ENCODE data around the gene CTDP1. TPM values are rescaled to one million over a fixed set of nuclear protein-coding genes. Genes with fewer than 3 reads are reported as not detected.

Gene CTDP1
- total and polyA plus RNA-seq, 2 donors: 10.1 to 16.0 TPM

DNA sequence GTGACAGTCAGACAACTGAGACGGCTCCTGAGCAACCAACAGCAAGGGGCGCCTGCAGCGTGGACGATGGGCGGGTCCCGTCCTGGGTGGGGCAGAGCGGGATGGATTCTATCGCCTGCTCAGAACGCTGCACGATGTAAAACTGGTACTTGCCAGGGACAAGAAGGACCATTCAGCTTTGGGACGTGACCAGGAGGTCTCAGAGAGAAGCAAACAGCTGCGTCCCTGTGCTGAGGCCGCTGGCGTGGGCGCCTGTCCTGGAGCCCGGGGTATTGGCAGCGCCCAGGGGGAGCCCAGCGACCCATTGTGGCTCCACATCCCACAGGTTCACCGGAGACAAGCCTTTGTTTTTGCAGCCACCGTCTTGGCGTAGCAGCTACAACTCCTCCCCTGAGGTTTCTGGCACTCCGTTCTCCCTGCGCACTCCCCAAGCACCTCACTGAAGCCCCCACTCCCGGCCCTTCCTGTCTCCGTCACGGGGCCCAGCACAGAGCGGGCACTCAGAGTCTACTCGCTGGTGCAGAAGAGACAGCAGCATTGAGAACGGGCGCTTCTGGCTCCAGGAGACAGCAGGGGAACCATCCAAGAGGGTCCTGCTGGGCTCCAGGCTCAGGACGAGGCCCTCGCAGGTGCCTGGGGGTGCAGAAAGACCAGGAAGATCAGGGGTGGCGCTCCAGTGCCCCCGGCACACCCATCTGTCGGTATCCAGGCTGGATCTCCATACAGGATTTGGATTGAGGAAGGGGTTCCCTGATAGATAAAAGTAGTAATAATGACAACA, 96.0 kb downstream of the CTDP1 start:
- no peak overlapping the region for H3K4me3 ChIP-seq (ENCODE audit: low read depth, low read length)
- WGBS: 84% methylated on average over 35 of the region's 35 CpGs
- no peak for DNase-seq (ENCODE audit: extremely low spot score)
- H3K4me1 ChIP-seq (ENCODE audit: insufficient read depth): no peaks in the 10 kb centered on the region
- no peak overlapping the region for H3K27ac ChIP-seq (ENCODE audit: low read depth)
- no peaks in the 10 kb centered on the region for H3K36me3 ChIP-seq (ENCODE audit: insufficient read depth)

DNA sequence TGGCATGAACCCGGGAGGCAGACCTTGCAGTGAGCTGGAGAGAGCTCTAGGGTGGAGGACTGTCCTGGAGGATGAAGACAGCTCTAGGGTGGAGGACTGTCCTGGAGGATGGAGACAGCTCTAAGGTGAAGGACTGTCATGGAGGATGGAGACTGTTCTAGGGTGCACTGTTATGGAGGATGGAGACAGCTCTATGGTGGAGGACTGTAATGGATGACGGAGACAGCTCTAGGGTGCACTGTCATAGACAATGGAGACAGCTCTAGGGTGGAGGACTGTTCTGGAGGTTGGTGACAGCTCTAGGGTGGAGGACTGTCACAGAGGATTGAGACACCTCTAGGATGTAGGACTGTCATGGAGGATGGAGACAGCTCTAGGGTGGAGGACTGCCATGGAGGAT, 97.1 kb downstream of the CTDP1 start:
- WGBS: 92% methylated on average over 2 of the region's 2 CpGs

DNA sequence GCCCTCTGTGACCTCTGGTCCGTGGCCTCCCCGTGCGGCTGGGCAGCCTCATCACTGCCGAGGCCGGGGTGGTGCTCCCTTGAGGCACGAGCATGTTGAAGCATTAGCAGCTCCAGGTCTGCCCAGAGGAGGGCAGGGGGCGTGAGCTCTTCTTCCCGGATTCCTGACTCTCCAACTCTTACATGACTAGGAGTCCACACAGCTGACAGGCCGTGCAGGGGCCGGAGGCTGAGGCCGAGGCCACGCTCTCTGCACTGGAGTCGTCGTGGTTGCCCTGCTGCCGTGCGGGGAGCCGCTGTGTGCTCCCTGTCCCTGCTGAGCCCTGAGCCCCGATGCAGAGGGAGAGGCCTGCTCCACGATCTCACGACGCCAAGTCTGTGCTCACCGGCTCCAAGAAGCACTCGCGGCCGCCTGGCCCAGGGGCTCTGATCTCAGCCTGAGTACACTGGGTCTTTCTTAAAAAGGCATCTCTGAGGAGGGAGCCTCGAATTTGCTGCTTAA, 98.7 kb downstream of the CTDP1 start:
- WGBS: 48% methylated on average over 26 of the region's 26 CpGs

More for the DNA sequence above, 97.1 kb downstream of the CTDP1 start:
- no peaks in the 10 kb centered on the region for H3K4me1 ChIP-seq (ENCODE audit: insufficient read depth)
- H3K27ac ChIP-seq (ENCODE audit: low read depth): no peak overlapping the region
- no peaks in the 10 kb centered on the region for H3K36me3 ChIP-seq (ENCODE audit: insufficient read depth)
- DNase-seq (ENCODE audit: extremely low spot score): no peak
- no peak overlapping the region for H3K4me3 ChIP-seq (ENCODE audit: low read depth, low read length)

DNA sequence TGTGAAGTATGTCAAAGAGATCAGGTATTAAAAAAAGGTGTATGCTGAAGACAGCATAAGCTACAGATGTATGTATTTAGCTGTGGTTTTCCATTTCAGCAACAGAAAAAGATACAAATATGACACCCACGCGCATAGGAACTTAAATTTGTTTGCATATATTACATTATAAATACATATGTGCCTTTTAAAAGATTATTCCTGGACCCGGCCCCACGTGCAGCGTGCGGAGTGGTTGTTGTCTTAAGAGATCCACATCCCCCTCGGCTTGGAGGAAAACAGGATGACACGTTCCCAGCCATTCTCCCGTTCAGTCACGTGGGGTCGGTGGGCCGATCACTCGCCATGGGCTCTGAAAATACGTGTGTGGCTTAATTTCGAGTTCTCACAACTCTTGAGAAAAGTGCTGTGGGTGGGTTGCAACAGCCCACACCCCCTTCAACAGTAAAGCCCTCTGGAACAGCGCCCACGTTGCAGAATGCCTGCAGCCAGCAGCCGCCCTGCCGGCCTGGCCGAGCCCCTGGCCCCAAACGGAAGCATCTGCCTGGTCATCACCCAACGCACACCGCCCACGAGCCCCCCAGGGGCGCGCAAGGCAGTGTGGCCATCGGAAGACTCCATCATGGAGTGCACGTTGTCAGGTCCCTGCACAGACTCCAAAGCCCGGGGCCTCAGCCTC, 99.6 kb downstream of the CTDP1 start:
- Histone ChIP-seq H3K36me3 (ENCODE audit: insufficient read depth) (no peaks in the 10 kb centered on the region), H3K4me1 (ENCODE audit: insufficient read depth) (no peaks in the 10 kb centered on the region), H3K4me3 (ENCODE audit: low read depth, low read length) (no peak overlapping the region), H3K27ac (ENCODE audit: low read depth) (no peak overlapping the region)
- no peak for DNase-seq (ENCODE audit: extremely low spot score)
- 78% methylated on average over 29 of the region's 29 CpGs for WGBS

More for the DNA sequence above, 98.7 kb downstream of the CTDP1 start:
- Histone ChIP-seq H3K27ac (ENCODE audit: low read depth) (no peak overlapping the region), H3K4me1 (ENCODE audit: insufficient read depth) (no peaks in the 10 kb centered on the region), H3K4me3 (ENCODE audit: low read depth, low read length) (no peak overlapping the region), H3K36me3 (ENCODE audit: insufficient read depth) (no peaks in the 10 kb centered on the region)
- no peak for DNase-seq (ENCODE audit: extremely low spot score)

DNA sequence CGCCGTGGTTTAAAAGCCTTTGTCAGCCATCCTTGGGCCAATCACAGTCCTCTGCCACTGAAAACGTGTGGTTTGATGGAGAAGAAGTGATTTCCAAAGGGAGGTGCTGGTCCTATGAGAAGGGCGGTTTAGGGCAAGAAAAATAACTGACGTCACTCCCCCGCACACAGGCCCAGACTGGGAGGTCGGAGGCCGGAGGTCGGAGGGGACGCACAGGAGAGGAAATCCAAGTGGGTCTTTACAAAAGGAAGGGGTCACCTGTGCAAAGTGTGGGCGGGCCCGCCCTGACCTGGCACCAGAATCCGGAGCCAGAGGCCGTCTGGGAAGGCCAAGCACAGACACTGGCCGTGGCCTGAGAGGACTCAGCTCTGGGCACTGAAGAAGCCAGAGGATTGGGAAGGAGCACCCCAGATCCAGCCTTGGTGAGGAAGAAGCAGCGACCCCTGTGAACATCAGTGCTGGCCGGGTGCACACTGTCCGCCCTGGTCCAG, 100.1 kb downstream of the CTDP1 start:
- no peak for DNase-seq (ENCODE audit: extremely low spot score)
- Histone ChIP-seq H3K4me3 (ENCODE audit: low read depth, low read length) (no peak overlapping the region), H3K4me1 (ENCODE audit: insufficient read depth) (no peaks in the 10 kb centered on the region), H3K36me3 (ENCODE audit: insufficient read depth) (no peaks in the 10 kb centered on the region), H3K27ac (ENCODE audit: low read depth) (no peak overlapping the region)
- WGBS: 82% methylated on average over 18 of the region's 18 CpGs

DNA sequence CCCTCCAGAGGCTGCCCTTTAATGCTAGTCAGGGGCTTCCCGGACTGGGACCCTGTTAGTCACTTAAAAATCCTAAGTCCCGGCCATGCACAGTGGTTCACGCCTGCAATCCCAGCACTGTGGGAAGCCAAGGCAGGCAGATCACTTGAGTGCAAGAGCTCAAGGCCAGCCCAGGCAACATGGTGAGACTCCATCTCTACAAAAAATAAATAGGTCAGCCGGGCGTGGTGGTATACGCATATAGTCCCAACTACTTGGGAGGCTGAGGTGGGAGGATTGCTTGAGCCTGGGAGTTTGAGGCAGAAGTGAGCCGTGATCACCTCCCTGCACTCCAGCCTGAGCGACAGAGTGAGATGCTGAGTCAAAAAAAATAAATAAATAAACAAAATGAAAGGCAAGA, 100.9 kb downstream of the CTDP1 start:
- no peaks in the 10 kb centered on the region for H3K36me3 ChIP-seq (ENCODE audit: insufficient read depth)
- 85% methylated on average over 8 of the region's 8 CpGs for WGBS
- no peak overlapping the region for H3K4me3 ChIP-seq (ENCODE audit: low read depth, low read length)
- H3K27ac ChIP-seq (ENCODE audit: low read depth): no peak overlapping the region
- DNase-seq (ENCODE audit: extremely low spot score): no peak
- H3K4me1 ChIP-seq (ENCODE audit: insufficient read depth): no peaks in the 10 kb centered on the region

DNA sequence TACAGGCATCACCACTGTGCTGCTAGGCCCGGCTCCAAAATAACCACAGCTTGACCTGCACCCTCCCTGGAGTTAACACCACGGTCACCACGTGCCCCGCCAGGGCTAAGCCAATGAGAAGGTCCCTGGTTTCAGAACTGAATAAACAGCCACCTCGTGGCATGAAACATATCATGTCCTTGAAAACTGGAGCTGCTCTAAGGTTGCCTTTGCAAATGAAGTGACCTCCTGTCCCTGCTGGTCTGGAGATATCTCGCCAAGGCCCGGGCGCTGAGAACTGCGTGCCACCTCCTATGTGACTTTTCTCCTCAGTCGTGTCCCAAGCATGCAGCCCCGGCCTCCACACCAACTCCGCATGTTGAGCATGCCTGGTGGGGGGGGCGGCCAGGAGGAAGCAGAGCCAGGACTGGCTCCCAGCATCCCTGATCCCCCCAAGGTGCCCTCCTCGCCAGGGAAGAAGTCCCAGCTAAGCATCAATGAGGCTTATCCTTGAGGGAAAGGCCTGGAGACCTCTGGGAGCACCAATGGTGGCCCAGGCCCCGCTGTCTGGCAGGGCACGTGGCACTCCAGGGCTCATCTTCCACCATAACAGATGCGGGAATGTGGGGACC, 101.8 kb downstream of the CTDP1 start:
- H3K27ac ChIP-seq (ENCODE audit: low read depth): no peak overlapping the region
- H3K4me1 ChIP-seq (ENCODE audit: insufficient read depth): no peaks in the 10 kb centered on the region
- H3K4me3 ChIP-seq (ENCODE audit: low read depth, low read length): no peak overlapping the region
- DNase-seq (ENCODE audit: extremely low spot score): no peak
- WGBS: 86% methylated on average over 17 of the region's 17 CpGs
- no peaks in the 10 kb centered on the region for H3K36me3 ChIP-seq (ENCODE audit: insufficient read depth)

DNA sequence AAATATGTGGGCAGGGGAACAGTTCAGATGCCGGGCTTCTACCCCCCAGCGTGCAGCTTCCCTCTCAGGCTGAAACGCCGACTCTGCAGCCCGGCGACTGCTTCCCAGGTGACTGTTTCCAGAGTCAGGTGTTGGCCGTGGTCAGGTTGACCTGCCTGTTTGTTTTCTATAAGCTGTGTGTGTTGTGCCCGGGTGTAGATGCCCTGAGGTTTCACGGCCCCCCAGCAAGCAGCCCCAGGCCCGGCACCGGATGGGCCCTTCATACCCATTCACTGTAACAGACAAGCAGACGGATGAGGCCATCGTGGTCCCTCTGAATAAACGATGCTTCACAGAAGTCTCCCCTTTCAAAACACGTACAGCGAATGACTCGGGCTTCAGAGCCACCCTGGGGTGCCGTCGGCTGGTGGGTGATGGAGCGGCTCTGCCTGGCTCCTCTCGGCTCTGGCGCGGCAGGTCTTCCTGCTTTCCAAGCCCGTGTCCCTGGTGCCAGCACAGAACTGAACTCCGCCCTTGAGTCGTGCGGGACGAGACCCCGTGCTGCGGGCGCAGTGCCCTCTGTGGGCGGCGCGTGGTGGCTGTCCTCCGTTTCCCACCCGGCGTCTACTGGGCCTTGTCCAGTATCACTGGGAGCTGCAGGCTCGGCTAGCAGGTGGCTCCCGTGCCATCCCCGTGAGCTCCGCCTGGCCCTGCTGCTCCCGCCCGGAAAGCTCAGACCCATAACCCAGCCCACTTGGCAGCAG, 103.1 kb downstream of the CTDP1 start:
- H3K4me3 ChIP-seq (ENCODE audit: low read depth, low read length): no peak overlapping the region
- whole genome bisulfite sequencing: 87% methylated on average over 43 of the region's 43 CpGs
- H3K4me1 ChIP-seq (ENCODE audit: insufficient read depth): no peaks in the 10 kb centered on the region
- no peak overlapping the region for H3K27ac ChIP-seq (ENCODE audit: low read depth)
- no peak for DNase-seq (ENCODE audit: extremely low spot score)
- H3K36me3 ChIP-seq (ENCODE audit: insufficient read depth): no peaks in the 10 kb centered on the region

DNA sequence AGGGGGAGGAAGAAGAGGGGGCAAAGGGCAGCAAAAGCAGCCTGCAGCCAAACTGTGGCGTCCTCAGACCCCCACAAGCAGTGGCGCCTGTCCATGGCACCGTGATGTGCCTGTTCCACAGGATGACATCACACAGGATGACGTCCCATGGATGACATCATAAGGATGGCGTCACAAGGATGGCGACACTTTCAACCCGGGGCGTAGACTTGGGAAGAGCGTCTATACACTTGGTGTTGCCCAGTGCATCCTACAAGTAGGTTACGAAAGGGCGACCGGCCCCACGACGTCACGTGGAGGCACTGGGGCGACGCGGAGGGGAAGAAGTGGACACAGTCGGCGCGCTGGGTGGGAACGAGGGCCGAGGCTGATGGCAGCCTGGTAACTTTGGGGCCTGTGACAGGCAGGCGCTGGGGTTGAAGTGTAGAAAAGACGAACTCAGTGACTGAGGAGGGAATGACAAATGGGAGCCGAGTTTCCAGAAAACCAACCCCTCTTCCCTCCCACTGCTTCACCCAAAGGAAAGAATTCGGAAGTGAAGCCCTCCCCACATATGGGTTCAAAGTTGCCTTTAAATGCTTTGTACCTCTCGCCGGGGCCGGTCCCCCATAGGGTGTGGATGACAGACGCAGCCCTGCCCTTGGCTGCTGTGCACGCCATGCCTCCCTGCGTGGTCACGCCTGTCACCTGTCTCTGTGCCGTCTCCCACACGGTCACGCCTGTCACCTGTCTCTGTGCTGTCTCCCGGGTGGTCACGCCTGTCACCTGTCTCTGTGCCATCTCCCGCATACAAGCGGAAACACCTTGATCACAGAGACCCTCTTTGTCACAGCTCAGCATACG, 104.7 kb downstream of the CTDP1 start:
- no peak for DNase-seq (ENCODE audit: extremely low spot score)
- no peaks in the 10 kb centered on the region for H3K36me3 ChIP-seq (ENCODE audit: insufficient read depth)
- WGBS: 85% methylated on average over 42 of the region's 42 CpGs

DNA sequence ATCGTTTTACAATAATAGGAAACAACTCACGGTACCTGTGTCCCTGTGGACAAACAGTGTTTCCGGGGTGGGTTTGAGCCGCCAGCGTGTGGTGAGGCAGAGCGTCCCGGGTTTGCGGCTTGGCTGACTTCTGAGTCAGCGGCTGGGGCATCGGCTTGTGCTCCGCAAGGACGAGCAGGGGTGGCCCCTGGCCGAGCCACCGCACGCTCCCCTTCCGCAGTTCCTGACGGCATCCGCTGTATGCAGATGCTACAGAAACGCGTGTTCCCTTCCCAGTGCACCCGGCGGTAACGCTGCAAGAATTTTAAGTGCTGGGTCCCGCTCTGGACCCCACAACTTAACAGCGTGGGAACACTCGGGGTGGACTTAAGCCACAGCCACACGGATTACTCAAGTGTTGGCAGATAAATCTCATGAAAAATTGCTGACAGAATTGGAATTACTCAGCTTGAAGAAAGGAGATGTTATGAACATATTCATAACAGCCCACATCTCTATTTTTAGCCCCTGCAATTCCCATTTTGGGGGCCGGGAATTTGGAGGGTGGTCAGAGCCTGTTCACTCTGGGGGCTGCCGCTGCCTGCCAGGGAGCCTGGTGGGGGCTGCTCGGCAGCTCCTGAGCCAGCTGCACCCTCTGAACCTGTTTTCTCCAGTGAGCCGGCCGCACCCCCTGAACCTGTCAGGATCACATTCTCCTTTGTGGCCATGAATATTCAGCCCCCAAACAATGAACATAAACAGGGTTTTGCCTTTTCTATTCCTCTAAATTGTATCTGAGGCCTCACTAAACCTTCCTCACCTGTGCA, 105.6 kb downstream of the CTDP1 start:
- no peak for DNase-seq (ENCODE audit: extremely low spot score)
- Histone ChIP-seq H3K36me3 (ENCODE audit: insufficient read depth) (no peaks in the 10 kb centered on the region), H3K27ac (ENCODE audit: low read depth) (no peak overlapping the region), H3K4me1 (ENCODE audit: insufficient read depth) (no peaks in the 10 kb centered on the region), H3K4me3 (ENCODE audit: low read depth, low read length) (no peak overlapping the region)
- 57% methylated on average over 32 of the region's 32 CpGs for WGBS

More for the DNA sequence above, 104.7 kb downstream of the CTDP1 start:
- Histone ChIP-seq H3K4me3 (ENCODE audit: low read depth, low read length) (no peak overlapping the region), H3K27ac (ENCODE audit: low read depth) (no peak overlapping the region), H3K4me1 (ENCODE audit: insufficient read depth) (no peaks in the 10 kb centered on the region)

DNA sequence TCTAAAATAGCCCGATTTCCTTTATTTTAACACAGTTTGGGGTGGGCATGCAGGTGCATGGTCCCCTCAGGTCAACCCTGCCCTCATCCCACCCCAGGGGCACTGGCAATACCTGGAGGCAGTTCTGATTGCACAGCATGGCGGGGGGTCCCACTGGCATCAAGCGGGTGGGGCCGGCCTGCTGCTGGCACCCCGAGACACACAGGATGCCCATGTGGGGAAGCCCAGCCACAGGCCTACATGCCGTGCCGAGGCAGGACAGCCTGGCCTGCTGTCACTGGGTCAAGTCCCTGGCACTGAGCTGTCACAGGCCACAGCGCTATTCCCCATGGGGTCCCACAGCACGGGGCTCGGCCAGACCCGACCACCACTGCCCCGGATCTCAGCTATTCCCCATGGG, 106.2 kb downstream of the CTDP1 start:
- Histone ChIP-seq H3K36me3 (ENCODE audit: insufficient read depth) (no peaks in the 10 kb centered on the region), H3K27ac (ENCODE audit: low read depth) (no peak overlapping the region), H3K4me3 (ENCODE audit: low read depth, low read length) (no peak overlapping the region), H3K4me1 (ENCODE audit: insufficient read depth) (no peaks in the 10 kb centered on the region)
- 77% methylated on average over 12 of the region's 12 CpGs for WGBS
- no peak for DNase-seq (ENCODE audit: extremely low spot score)

DNA sequence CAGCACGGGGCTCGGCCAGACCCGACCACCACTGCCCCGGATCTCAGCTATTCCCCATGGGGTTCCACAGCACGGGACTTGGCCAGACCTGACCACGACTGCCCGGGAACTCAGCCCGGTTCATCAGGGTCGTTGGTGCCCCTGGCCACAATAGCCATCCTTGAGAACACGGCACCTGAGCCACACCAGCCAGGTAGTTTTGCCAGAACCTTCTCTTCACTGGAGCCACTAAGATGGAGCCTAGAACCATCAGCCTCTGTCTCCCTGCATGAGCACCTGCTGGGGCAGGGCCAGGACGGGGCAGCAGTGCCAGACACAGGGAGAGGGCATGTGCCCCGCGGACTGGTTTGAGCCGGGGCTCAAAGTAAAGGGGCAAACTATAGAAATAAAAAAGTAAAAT, 106.7 kb downstream of the CTDP1 start:
- no peak overlapping the region for H3K27ac ChIP-seq (ENCODE audit: low read depth)
- H3K36me3 ChIP-seq (ENCODE audit: insufficient read depth): no peaks in the 10 kb centered on the region
- 80% methylated on average over 12 of the region's 14 CpGs for WGBS
- DNase-seq (ENCODE audit: extremely low spot score): no peak
- no peak overlapping the region for H3K4me3 ChIP-seq (ENCODE audit: low read depth, low read length)
- H3K4me1 ChIP-seq (ENCODE audit: insufficient read depth): no peaks in the 10 kb centered on the region
